Measurements from ENCODE around the gene CLP1. TPM values are rescaled to one million over a fixed set of nuclear protein-coding genes. Genes with fewer than 3 reads are reported as not detected.

CLP1 gene
- total and polyA plus RNA-seq, 2 experiments from 2014 or later, result 16.4 to 21.0 TPM

- Histone ChIP-seq H3K9ac (no peak overlapping the region), H4K20me1 (ENCODE audit: insufficient read depth) (no peaks in the 10 kb centered on the region), H3K9me3 (ENCODE audit: low read depth) (no peaks in the 10 kb centered on the region), H3K4me1 (ENCODE audit: insufficient read depth) (no peaks in the 10 kb centered on the region), H3K79me2 (ENCODE audit: insufficient read depth) (no peaks in the 10 kb centered on the region), H2AFZ (no peak overlapping the region), H3K27me3 (replicated peaks; ENCODE audit: insufficient read depth) (no peaks in the 10 kb centered on the region), H3K36me3 (ENCODE audit: low read depth) (peaks cover 4% of the 10 kb centered on the region; the same call in 1 of the 2 replicates), H3K4me2 (ENCODE audit: unreplicated experiment) (no peak overlapping the region), H3F3A (ENCODE audit: insufficient read depth) (no peaks in the 10 kb centered on the region), H3K27ac (no peak overlapping the region), H3K4me3 (no peak overlapping the region), H3K9me2 (ENCODE audit: insufficient read depth) (no peaks in the 10 kb centered on the region)
- TF ChIP-seq EZH2phosphoT487 (IDR thresholded peaks at IDR 0.05; ENCODE audit: insufficient read depth, low read depth) (no peak), EZH2 (IDR thresholded peaks at IDR 0.05; ENCODE audit: insufficient read depth, poor library complexity, severe bottlenecking) (no peak)
- 59 to 60% methylated on average over 3 of the region's 3 CpGs for WGBS, 2 experiments (ENCODE audit: low coverage in 1 of 2, low lambda C conversion rate in 2 of 2, missing lambda C conversion rate in 2 of 2)
- in situ Hi-C loops (cut with MboI), result no loop called here
- no peak for DNase-seq
Observed at GRCh38 chr11:57616595-57616994, 41.0 kb upstream of the CLP1 start.

GRCh38 chr11:57618438-57618837 is 39.1 kb upstream of the CLP1 start:
- TF ChIP-seq EZH2 (IDR thresholded peaks at IDR 0.05; ENCODE audit: insufficient read depth, poor library complexity, severe bottlenecking) (no peak), EZH2phosphoT487 (IDR thresholded peaks at IDR 0.05; ENCODE audit: insufficient read depth, low read depth) (no peak)
- no peak for DNase-seq
- H4K20me1 ChIP-seq (ENCODE audit: insufficient read depth), result no peaks in the 10 kb centered on the region
- no peaks in the 10 kb centered on the region for H3K79me2 ChIP-seq (ENCODE audit: insufficient read depth)
- 58 to 66% methylated on average over 2 of the region's 2 CpGs for WGBS, 2 experiments (ENCODE audit: low coverage in 1 of 2, low lambda C conversion rate in 2 of 2, missing lambda C conversion rate in 2 of 2)
- H3K36me3 ChIP-seq (ENCODE audit: low read depth), result no peaks in the 10 kb centered on the region; the same call in 1 of the 2 replicates
- H2AFZ ChIP-seq, result no peak overlapping the region
- H3K9me3 ChIP-seq (ENCODE audit: low read depth), result no peaks in the 10 kb centered on the region
- no peak overlapping the region for H3K4me2 ChIP-seq (ENCODE audit: unreplicated experiment)
- H3K9me2 ChIP-seq (ENCODE audit: insufficient read depth), result no peaks in the 10 kb centered on the region
- no peak overlapping the region for H3K4me3 ChIP-seq
- in situ Hi-C loops (cut with MboI), result no loop called here
- H3K27ac ChIP-seq, result no peak overlapping the region
- no peaks in the 10 kb centered on the region for H3K4me1 ChIP-seq (ENCODE audit: insufficient read depth)
- no peak overlapping the region for H3K9ac ChIP-seq
- no peaks in the 10 kb centered on the region for H3K27me3 ChIP-seq (replicated peaks; ENCODE audit: insufficient read depth)
- H3F3A ChIP-seq (ENCODE audit: insufficient read depth), result no peaks in the 10 kb centered on the region

GRCh38 chr11:57619331-57619730 is 38.2 kb upstream of the CLP1 start:
- H2AFZ ChIP-seq, result no peak overlapping the region
- no peak for TF ChIP-seq EZH2phosphoT487 (IDR thresholded peaks at IDR 0.05; ENCODE audit: insufficient read depth, low read depth)
- TF ChIP-seq EZH2 (IDR thresholded peaks at IDR 0.05; ENCODE audit: insufficient read depth, poor library complexity, severe bottlenecking), result no peak
- no peak overlapping the region for H3K9ac ChIP-seq
- in situ Hi-C loops (cut with MboI), result no loop called here
- WGBS, 2 experiments (ENCODE audit: low coverage in 1 of 2, low lambda C conversion rate in 2 of 2, missing lambda C conversion rate in 2 of 2), result 90 to 92% methylated on average over 2 of the region's 2 CpGs
- no peaks in the 10 kb centered on the region for H3F3A ChIP-seq (ENCODE audit: insufficient read depth)
- H3K36me3 ChIP-seq (ENCODE audit: low read depth), result no peaks in the 10 kb centered on the region; the same call in 1 of the 2 replicates
- no peaks in the 10 kb centered on the region for H4K20me1 ChIP-seq (ENCODE audit: insufficient read depth)
- no peaks in the 10 kb centered on the region for H3K27me3 ChIP-seq (replicated peaks; ENCODE audit: insufficient read depth)
- no peaks in the 10 kb centered on the region for H3K9me3 ChIP-seq (ENCODE audit: low read depth)
- no peak for DNase-seq
- no peak overlapping the region for H3K4me3 ChIP-seq
- H3K4me2 ChIP-seq (ENCODE audit: unreplicated experiment), result no peak overlapping the region
- H3K27ac ChIP-seq, result no peak overlapping the region
- H3K9me2 ChIP-seq (ENCODE audit: insufficient read depth), result no peaks in the 10 kb centered on the region
- no peaks in the 10 kb centered on the region for H3K4me1 ChIP-seq (ENCODE audit: insufficient read depth)
- no peaks in the 10 kb centered on the region for H3K79me2 ChIP-seq (ENCODE audit: insufficient read depth)

- H3K27ac ChIP-seq, result no peak overlapping the region
- H3K4me2 ChIP-seq (ENCODE audit: unreplicated experiment), result no peak overlapping the region
- in situ Hi-C loops (cut with MboI), result no loop called here
- no peaks in the 10 kb centered on the region for H3K27me3 ChIP-seq (replicated peaks; ENCODE audit: insufficient read depth)
- H3K79me2 ChIP-seq (ENCODE audit: insufficient read depth), result no peaks in the 10 kb centered on the region
- TF ChIP-seq EZH2 (IDR thresholded peaks at IDR 0.05; ENCODE audit: insufficient read depth, poor library complexity, severe bottlenecking) (no peak), EZH2phosphoT487 (IDR thresholded peaks at IDR 0.05; ENCODE audit: insufficient read depth, low read depth) (no peak)
- H3K4me3 ChIP-seq, result no peak overlapping the region
- no peak for DNase-seq
- no peak overlapping the region for H3K9ac ChIP-seq
- H3K36me3 ChIP-seq (ENCODE audit: low read depth), result no peaks in the 10 kb centered on the region; the same call in 1 of the 2 replicates
- H3K9me3 ChIP-seq (ENCODE audit: low read depth), result no peaks in the 10 kb centered on the region
- H4K20me1 ChIP-seq (ENCODE audit: insufficient read depth), result no peaks in the 10 kb centered on the region
- H3K4me1 ChIP-seq (ENCODE audit: insufficient read depth), result no peaks in the 10 kb centered on the region
- no peaks in the 10 kb centered on the region for H3F3A ChIP-seq (ENCODE audit: insufficient read depth)
- H3K9me2 ChIP-seq (ENCODE audit: insufficient read depth), result no peaks in the 10 kb centered on the region
- H2AFZ ChIP-seq, result no peak overlapping the region
Observed at GRCh38 chr11:57620467-57620866, 37.1 kb upstream of the CLP1 start.

- no peak overlapping the region for H3K27ac ChIP-seq
- no peaks in the 10 kb centered on the region for H3K4me1 ChIP-seq (ENCODE audit: insufficient read depth)
- H3K79me2 ChIP-seq (ENCODE audit: insufficient read depth), result no peaks in the 10 kb centered on the region
- TF ChIP-seq EZH2phosphoT487 (IDR thresholded peaks at IDR 0.05; ENCODE audit: insufficient read depth, low read depth) (no peak), EZH2 (IDR thresholded peaks at IDR 0.05; ENCODE audit: insufficient read depth, poor library complexity, severe bottlenecking) (no peak)
- H3K9ac ChIP-seq, result no peak overlapping the region
- H3K27me3 ChIP-seq (replicated peaks; ENCODE audit: insufficient read depth), result no peaks in the 10 kb centered on the region
- no peak overlapping the region for H2AFZ ChIP-seq
- no peaks in the 10 kb centered on the region for H3F3A ChIP-seq (ENCODE audit: insufficient read depth)
- no peak for DNase-seq
- no peaks in the 10 kb centered on the region for H3K9me3 ChIP-seq (ENCODE audit: low read depth)
- no peaks in the 10 kb centered on the region for H3K9me2 ChIP-seq (ENCODE audit: insufficient read depth)
- no peaks in the 10 kb centered on the region; the same call in 1 of the 2 replicates for H3K36me3 ChIP-seq (ENCODE audit: low read depth)
- whole genome bisulfite sequencing, 2 experiments (ENCODE audit: low coverage in 1 of 2, low lambda C conversion rate in 2 of 2, missing lambda C conversion rate in 2 of 2), result 39 to 41% methylated on average over 3 of the region's 3 CpGs
- H3K4me2 ChIP-seq (ENCODE audit: unreplicated experiment), result no peak overlapping the region
- in situ Hi-C loops (cut with MboI), result no loop called here
- no peak overlapping the region for H3K4me3 ChIP-seq
- H4K20me1 ChIP-seq (ENCODE audit: insufficient read depth), result no peaks in the 10 kb centered on the region
Observed at GRCh38 chr11:57622263-57622662, 35.3 kb upstream of the CLP1 start.
